ENCODE data around the gene GRPEL2.

- TF ChIP-seq SUZ12 (IDR thresholded peaks at IDR 0.05; ENCODE audit: extremely low read depth, insufficient read depth, insufficient read length), result no peak
- TF ChIP-seq YY1 (IDR thresholded peaks at IDR 0.05; ENCODE audit: insufficient read depth, insufficient read length), result no peak
- TF ChIP-seq ZNF274 (IDR thresholded peaks at IDR 0.05; ENCODE audit: low read depth, low read length), result no peak
Observed at GRCh38 chr5:149366169-149366729, 20.9 kb downstream of the GRPEL2 start.
